NCI-H526 treated with DMSO at 0.1 percent for 48 hours (cell line): Measurements from ENCODE around the gene CHM.
A peak's percentile ranks its signal among the peaks of the same experiment; 100 is the strongest.

ENCODE experiments used
- DNase-seq: peaks from one replicate; lab custom pipeline; 2025; lab: John Stamatoyannopoulos, UW

CHM gene

GRCh38 chrX:85905851-85906250, 141.5 kb downstream of the CHM start:
- no peak for DNase-seq

- no peak for DNase-seq
These were observed 143.5 kb downstream of the CHM start for GRCh38 chrX:85903692-85904471.

- no peak for DNase-seq
These were observed 149.8 kb downstream of the CHM start for GRCh38 chrX:85897362-85898126.

DNA sequence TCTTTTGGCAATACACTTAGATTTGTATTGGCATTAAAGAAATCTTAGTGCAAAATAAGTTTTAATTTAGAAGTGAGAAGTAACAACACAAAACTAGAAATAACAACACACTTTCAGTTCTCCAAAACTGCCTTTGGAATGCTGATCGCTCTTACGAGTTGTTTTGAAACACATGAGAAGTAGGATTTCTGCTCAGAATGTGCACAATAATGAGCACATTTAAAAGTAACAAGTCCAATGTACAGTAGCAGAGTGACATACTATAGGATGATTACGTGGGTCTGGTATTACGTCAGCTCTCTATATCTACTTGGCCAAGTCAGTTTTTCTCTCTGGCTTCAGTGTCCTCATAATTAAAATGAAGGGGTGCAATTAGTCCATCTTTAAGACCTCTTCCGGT, 164.8 kb downstream of the CHM start:
- DNase-seq: no peak

GRCh38 chrX:85870585-85870984, 176.8 kb downstream of the CHM start:
- DNase-seq: no peak

DNA sequence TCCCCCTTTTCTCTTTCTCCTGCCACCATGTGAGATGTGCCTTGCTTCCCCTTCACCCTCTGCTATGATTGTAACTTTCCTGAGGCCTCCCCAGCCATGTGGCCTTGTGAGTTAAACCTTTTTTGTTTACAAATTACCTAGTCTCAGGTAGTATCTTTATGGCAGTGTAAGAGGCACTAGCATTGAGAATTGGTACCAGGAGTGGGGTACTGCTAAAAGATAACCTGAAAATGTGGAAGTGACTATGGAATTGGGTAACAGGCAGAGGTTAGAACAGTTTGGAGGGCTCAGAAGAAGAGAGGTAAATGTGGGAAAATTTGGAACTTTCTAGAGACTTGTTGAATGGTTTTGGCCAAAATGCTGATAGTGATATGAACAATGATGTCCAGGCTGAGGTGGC, 182.0 kb downstream of the CHM start:
- no peak for DNase-seq

- DNase-seq: no peak
These were observed 187.9 kb downstream of the CHM start for GRCh38 chrX:85859426-85859825.

GRCh38 chrX:85851418-85851817, 195.9 kb downstream of the CHM start:
- peak; percentile 1 for DNase-seq

DNA sequence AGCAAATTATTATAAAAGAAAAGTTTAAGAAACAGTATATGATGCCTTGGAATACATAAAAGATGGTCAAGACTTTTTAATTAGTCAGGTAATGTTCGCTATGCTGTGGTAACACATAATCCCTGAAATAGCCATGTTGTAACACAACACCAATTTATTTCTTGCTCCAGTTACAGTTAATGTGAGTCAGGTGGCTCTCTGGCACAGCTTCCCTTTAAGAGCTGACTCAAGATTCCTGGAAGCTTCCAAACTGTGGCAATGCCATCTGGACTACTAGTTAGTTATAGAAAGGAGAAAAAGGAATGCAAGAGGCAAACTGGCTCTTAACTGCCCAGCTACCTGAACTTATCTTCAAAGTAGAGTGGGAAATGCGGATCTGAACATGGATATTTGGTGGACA, 210.5 kb downstream of the CHM start:
- no peak for DNase-seq

DNA sequence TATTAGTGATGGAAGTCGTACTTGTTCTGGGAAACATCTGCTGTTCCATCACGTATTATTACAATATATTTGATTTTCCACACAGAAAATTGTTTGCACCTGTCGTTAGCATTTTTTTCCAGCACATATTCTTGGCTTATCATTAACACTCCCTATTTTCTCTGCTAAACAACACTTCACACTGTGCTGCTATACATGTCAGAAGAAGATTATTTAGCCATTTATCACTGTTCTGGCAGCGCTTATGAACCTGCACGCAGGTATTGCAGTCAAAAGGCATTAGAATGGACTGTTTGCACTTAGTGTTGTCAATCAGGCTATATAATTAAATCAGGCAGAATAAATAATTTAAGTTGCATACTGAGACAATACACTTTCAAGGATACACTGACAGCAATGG, 218.6 kb downstream of the CHM start:
- no peak for DNase-seq

DNA sequence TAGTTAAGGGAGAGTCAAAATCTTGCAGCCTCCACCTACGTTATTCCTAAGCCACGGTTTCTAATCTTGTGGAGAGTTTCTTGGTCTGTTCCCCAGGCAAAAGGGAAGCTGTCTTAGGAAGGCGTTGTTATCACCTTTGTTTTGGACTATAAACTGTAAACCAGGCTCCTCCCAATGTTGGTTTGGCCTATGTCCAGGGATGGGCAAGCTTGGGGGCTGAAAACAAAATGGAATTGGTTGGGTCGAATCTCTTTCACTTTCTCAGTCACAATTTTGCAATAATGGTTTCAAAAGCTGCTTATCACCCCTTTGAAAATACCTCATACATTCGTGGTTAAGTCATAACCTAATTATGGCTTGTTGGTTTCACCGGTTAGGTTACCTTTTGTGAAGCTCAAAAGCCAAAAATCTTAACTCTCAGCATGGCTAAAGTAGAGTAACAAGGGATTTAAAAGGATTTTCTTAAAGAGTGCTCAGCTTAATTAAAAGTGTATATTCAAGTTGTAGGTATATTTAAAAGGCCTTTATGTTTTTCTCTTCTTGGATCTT, 232.1 kb downstream of the CHM start:
- DNase-seq: no peak
